ENCODE results near the gene HRH1. TPM values are rescaled to one million over a fixed set of nuclear protein-coding genes. Genes with fewer than 3 reads are reported as not detected.

HRH1 gene
- total RNA-seq, 4 donors from 2014 or later = 4.1 to 8.8 (median 4.4) TPM

- TF ChIP-seq CTCF (IDR thresholded peaks at IDR 0.05) = no peak
- TF ChIP-seq POLR2A (IDR thresholded peaks at IDR 0.05) = no peak
- peak overlapping the region in 3 of 4 donors; percentile 8 to 71 (median 70) for H3K27ac ChIP-seq
- no peaks in the 10 kb centered on the region for H3K9me3 ChIP-seq
- intact Hi-C loops (cut with DNase I) = no loop called here
- no peaks in the 10 kb centered on the region for H3K36me3 ChIP-seq
- 84 to 87% methylated on average over 3 to 5 of the region's 5 CpGs for WGBS, 2 donors
- no peak overlapping the region for H3K4me3 ChIP-seq
- peaks cover 5 to 48% (median 33%) of the 10 kb centered on the region in 3 donors for H3K4me1 ChIP-seq
- DNase-seq = no peak
- no peaks in the 10 kb centered on the region for H3K27me3 ChIP-seq
These were observed 45.9 kb downstream of the HRH1 start for GRCh38 chr3:11199902-11200845.

GRCh38 chr3:11201251-11202019 is 47.1 kb downstream of the HRH1 start:
- Histone ChIP-seq H3K36me3 (no peaks in the 10 kb centered on the region), H3K4me1 (peaks cover 0 to 35% (median 20%) of the 10 kb centered on the region in 3 donors), H3K27me3 (no peaks in the 10 kb centered on the region), H3K4me3 (no peak overlapping the region), H3K27ac (peak overlapping the region in 3 of 4 donors; percentile 26 to 71 (median 70)), H3K9me3 (no peaks in the 10 kb centered on the region)
- intact Hi-C loops (cut with DNase I) = no loop called here
- DNase-seq = no peak
- 23 to 42% methylated on average over 5 to 7 of the region's 7 CpGs for WGBS, 2 donors
- no peak for TF ChIP-seq CTCF (IDR thresholded peaks at IDR 0.05)
- TF ChIP-seq POLR2A (IDR thresholded peaks at IDR 0.05) = no peak

GRCh38 chr3:11203961-11204360 is 49.7 kb downstream of the HRH1 start:
- Histone ChIP-seq H3K4me3 (no peak overlapping the region), H3K4me1 (peaks cover 0 to 23% (median 13%) of the 10 kb centered on the region in 3 donors), H3K27ac (no peak overlapping the region), H3K9me3 (no peaks in the 10 kb centered on the region), H3K27me3 (no peaks in the 10 kb centered on the region), H3K36me3 (no peaks in the 10 kb centered on the region)
- WGBS, 2 donors = 84 to 96% methylated on average over 2 of the region's 2 CpGs
- no peak for DNase-seq
- intact Hi-C loops (cut with DNase I) = no loop called here
- TF ChIP-seq POLR2A (IDR thresholded peaks at IDR 0.05) = no peak
- no peak for TF ChIP-seq CTCF (IDR thresholded peaks at IDR 0.05)

- no peak for TF ChIP-seq POLR2A (IDR thresholded peaks at IDR 0.05)
- TF ChIP-seq CTCF (IDR thresholded peaks at IDR 0.05) = no peak
- no peaks in the 10 kb centered on the region for H3K27me3 ChIP-seq
- DNase-seq = no peak
- no peaks in the 10 kb centered on the region for H3K36me3 ChIP-seq
- H3K27ac ChIP-seq = no peak overlapping the region
- H3K9me3 ChIP-seq = no peaks in the 10 kb centered on the region
- no peak overlapping the region for H3K4me3 ChIP-seq
- WGBS, 2 donors = 73 to 92% methylated on average over 7 to 10 of the region's 10 CpGs
- peaks cover 0 to 23% (median 13%) of the 10 kb centered on the region in 3 donors for H3K4me1 ChIP-seq
- intact Hi-C loops (cut with DNase I) = no loop called here
These were observed 50.5 kb downstream of the HRH1 start for GRCh38 chr3:11204697-11205348.

All from esophagus squamous epithelium (tissue), 5 donors.